ENCODE measurements around the gene ATP5ME. TPM values are rescaled to one million over a fixed set of nuclear protein-coding genes. Genes with fewer than 3 reads are reported as not detected.

Gene ATP5ME
- total and polyA plus RNA-seq, 2 of the 13 experiments (the other 11 are each of a cell fraction or from before 2014, with no cell fraction given) = 305 to 753 TPM

- TF ChIP-seq THAP9 (CRISPR knock-in tag; IDR thresholded peaks at IDR 0.05; ENCODE audit: borderline replicate concordance) (peak; percentile 89), ZNF260 (CRISPR knock-in tag; IDR thresholded peaks at IDR 0.05; ENCODE audit: borderline replicate concordance, low read depth) (no peak), GLI4 (CRISPR knock-in tag; IDR thresholded peaks at IDR 0.05; ENCODE audit: borderline replicate concordance) (peak; percentile 57; the same call in 1 of the 2 replicates), CHCHD3 (CRISPR knock-in tag; IDR thresholded peaks at IDR 0.05) (peak; percentile 80; the same call in 1 of the 2 replicates), RCOR2 (CRISPR knock-in tag; IDR thresholded peaks at IDR 0.05) (no peak), TFE3 (CRISPR knock-in tag; IDR thresholded peaks at IDR 0.05) (no peak; the same call in 1 of the 2 replicates), ZNF101 (CRISPR knock-in tag; IDR thresholded peaks at IDR 0.05; ENCODE audit: borderline replicate concordance, low read depth) (no peak), PCBP1 (IDR thresholded peaks at IDR 0.05; ENCODE audit: borderline replicate concordance, low read depth, low read length) (no peak), ZC3H13 (CRISPR knock-in tag; IDR thresholded peaks at IDR 0.05) (peak; percentile 58), ZNF7 (CRISPR knock-in tag; IDR thresholded peaks at IDR 0.05) (no peak), FUBP1 (CRISPR knock-in tag; IDR thresholded peaks at IDR 0.05; ENCODE audit: borderline replicate concordance) (no peak), AFF4 (CRISPR knock-in tag; IDR thresholded peaks at IDR 0.05) (no peak), MXI1 (IDR thresholded peaks at IDR 0.05; ENCODE audit: borderline replicate concordance, low read depth, low read length) (peak; percentile 79), DRAP1 (CRISPR knock-in tag; IDR thresholded peaks at IDR 0.05) (peak; percentile 75), TAF15 (IDR thresholded peaks at IDR 0.05; ENCODE audit: low read depth, low read length, poor library complexity, severe bottlenecking) (peak; percentile 36), ZNF614 (CRISPR knock-in tag; IDR thresholded peaks at IDR 0.05; ENCODE audit: borderline replicate concordance) (peak; percentile 80; the same call in 1 of the 2 replicates), ZMYM2 (CRISPR knock-in tag; IDR thresholded peaks at IDR 0.05) (no peak)
Observed at GRCh38 chr4:674172-675035, at the start of gene ATP5ME, which contains the start of gene MYL5 (continued).

Measured in HepG2 (cell line).